GM12878 (cell line): ENCODE data around the gene LKAAEAR1. TPM values are rescaled to one million over a fixed set of nuclear protein-coding genes. Genes with fewer than 3 reads are reported as not detected.

Experiments
- ATAC-seq: fragments of 200-7000 bp; cut with Tn5 transposase; 3 replicates; pipeline ENCODE4 v1.9.1; 2020; ENCODE audit warnings: mild to moderate bottlenecking, moderate library complexity
- BruUV-seq: library from RNA; stranded (reverse); fragments of 400-500 nt; replicated peaks from 2 replicates; lab custom pipeline; 2021; lab: Mats Ljungman, UMichigan
- CTCF ChIA-PET: fragments of 300-600 bp; sonication (Branson Sonifier 250); formaldehyde crosslinking; extraction: SDS; loops from one replicate; lab custom pipeline; 2021; ENCODE audit warnings: inconsistent platforms; lab: Yijun Ruan, JAX
- POLR2A ChIA-PET: fragments of 350-600 bp; formaldehyde crosslinking; extraction: SDS; loops from one replicate; lab custom pipeline; 2021; ENCODE audit warnings: inconsistent platforms; lab: Charles Lee
- RAD21 ChIA-PET: fragments of 300-600 bp; sonication (Branson Sonifier 250); formaldehyde crosslinking; loops from one replicate; lab custom pipeline; 2023; ENCODE audit warnings: antibody characterized with exemption; ENCODE audit not compliant: unreplicated experiment; lab: Charles Lee
- SMC1A ChIA-PET: fragments of 300-600 bp; sonication (Branson Sonifier 250); formaldehyde crosslinking; loops from one replicate; lab custom pipeline; 2023; ENCODE audit not compliant: unreplicated experiment, uncharacterized antibody; lab: Charles Lee
- DNase-seq: peaks from one replicate; pipeline ENCODE4 v3.0.0-alpha.2; 2011; ENCODE audit warnings: low read depth, low spot score
- FAIRE-seq: peaks from 3 replicates; lab custom pipeline; 2011; peaks lifted over from hg19 to GRCh38; lab: Jason Lieb, UNC
- H2AFZ ChIP-seq: 2 replicates; pipeline ENCODE4 v1.6.0; 2011; ENCODE audit warnings: low read depth, low read length, control low read depth; ENCODE audit not compliant: control insufficient read depth
- H3K27ac ChIP-seq: 2 replicates; pipeline ENCODE4 v1.5.1; 2011; ENCODE audit warnings: control low read depth; ENCODE audit not compliant: control insufficient read depth, insufficient read depth
- H3K27me3 ChIP-seq, 2 experiments: replicated peaks in 1 of 2; 2 replicates each; pipeline versions ENCODE4 v1.6.0 to v1.6.1; 2011; ENCODE audit warnings: low read length in 1 of 2; ENCODE audit not compliant: control insufficient read depth in 2 of 2, insufficient read depth in 2 of 2
- H3K36me3 ChIP-seq, 2 experiments: 2 replicates each; pipeline ENCODE4 v1.5.1; 2011; ENCODE audit warnings: low read length in 1 of 2; ENCODE audit not compliant: control insufficient read depth in 2 of 2, insufficient read depth in 2 of 2
- H3K4me1 ChIP-seq: 2 replicates; pipeline ENCODE4 v1.6.1; 2011; ENCODE audit warnings: mild to moderate bottlenecking, low read length, moderate library complexity, mixed read lengths; ENCODE audit not compliant: control insufficient read depth, insufficient read depth
- H3K4me2 ChIP-seq: 2 replicates; pipeline ENCODE4 v1.6.0; 2011; ENCODE audit warnings: control low read depth; ENCODE audit not compliant: control insufficient read depth, insufficient read depth
- H3K4me3 ChIP-seq: fragments of 200-600 bp; sonication (generic); 2 replicates; pipeline ENCODE4 v1.5.1; 2016
- H3K79me2 ChIP-seq: 2 replicates; pipeline ENCODE4 v1.6.0; 2011; ENCODE audit warnings: low read length; ENCODE audit not compliant: control insufficient read depth, insufficient read depth
- H3K9ac ChIP-seq: 2 replicates; pipeline ENCODE4 v1.8.0; 2011; ENCODE audit warnings: low read length, control low read depth, mixed read lengths; ENCODE audit not compliant: control insufficient read depth, insufficient read depth
- H3K9me3 ChIP-seq: replicated peaks from 3 replicates; pipeline ENCODE4 v1.5.1; 2011; ENCODE audit warnings: mild to moderate bottlenecking, low read length; ENCODE audit not compliant: control insufficient read depth, insufficient read depth
- H4K20me1 ChIP-seq: 2 replicates; pipeline ENCODE4 v1.6.0; 2011; ENCODE audit not compliant: control insufficient read depth, insufficient read depth
- ATF7 ChIP-seq: fragments of 450-650 bp; IDR thresholded peaks from 2 replicates; pipeline ENCODE4 v1.6.1; 2016; ENCODE audit warnings: low read depth, mild to moderate bottlenecking
- E2F4 ChIP-seq: IDR thresholded peaks from 2 replicates; pipeline ENCODE4 v1.6.1; 2012; ENCODE audit warnings: low read depth, low read length, improper control_type of control experiment
- EZH2 ChIP-seq: IDR thresholded peaks from 2 replicates; pipeline ENCODE4 v1.6.1; 2012; ENCODE audit warnings: low read depth, mild to moderate bottlenecking, control low read depth, inconsistent platforms, low read length, borderline replicate concordance; ENCODE audit not compliant: control insufficient read depth
- FOXK2 ChIP-seq: fragments of 450-650 bp; IDR thresholded peaks from 2 replicates; pipeline ENCODE4 v1.6.1; 2017; ENCODE audit warnings: mild to moderate bottlenecking, moderate library complexity
- GABPA ChIP-seq: IDR thresholded peaks from 2 replicates; pipeline ENCODE4 v1.6.1; 2014; ENCODE audit warnings: antibody characterized with exemption, low read depth, mild to moderate bottlenecking, inconsistent platforms
- HCFC1 ChIP-seq: fragments of 150-350 bp; IDR thresholded peaks from 2 replicates; pipeline ENCODE4 v1.6.1; 2014; ENCODE audit warnings: low read length
- HDAC2 ChIP-seq: fragments of 200-600 bp; sonication (generic); IDR thresholded peaks from 2 replicates; pipeline ENCODE4 v1.6.1; 2017
- IRF4 ChIP-seq: IDR thresholded peaks from 2 replicates; pipeline ENCODE4 v1.6.1; 2011; ENCODE audit warnings: low read depth, low read length
- RAD21 ChIP-seq: IDR thresholded peaks from 2 replicates; pipeline ENCODE4 v1.6.1; 2011; ENCODE audit warnings: mild to moderate bottlenecking, low read depth, low read length, moderate library complexity; ENCODE audit not compliant: insufficient read depth
- SP1 ChIP-seq: IDR thresholded peaks from one replicate; pipeline ENCODE4 v1.6.1; 2011; ENCODE audit warnings: low read depth, low read length
- STAT1 ChIP-seq: fragments of 450-650 bp; conservative IDR thresholded peaks from 2 replicates; pipeline ENCODE4 v1.6.1; 2014; ENCODE audit warnings: antibody characterized with exemption, mild to moderate bottlenecking
- ZNF217 ChIP-seq: fragments of 450-650 bp; IDR thresholded peaks from 2 replicates; pipeline ENCODE4 v1.6.1; 2017; ENCODE audit warnings: antibody characterized with exemption, mild to moderate bottlenecking
- WGBS: methylation state at CpG from one replicate; pipeline ENCODE4 v1.1.6; 2016; ENCODE audit warnings: low lambda C conversion rate; ENCODE audit not compliant: insufficient replicate concordance, insufficient coverage; ENCODE audit errors: missing lambda C conversion rate; 5-methylcytosine and 5-hydroxymethylcytosine counted together
- in situ Hi-C: fragments of 300-500 bp; cut with MboI; formaldehyde crosslinking; loops from 9 replicates; pipeline ENCODE4 v1.14.3; 2018; ENCODE audit warnings: mixed read lengths
- intact Hi-C: fragments of 100-400 bp; cut with micrococcal nuclease; formaldehyde crosslinking; loops from one replicate; pipeline ENCODE4 v1.14.2; 2022; ENCODE audit not compliant: unreplicated experiment
- polyA plus RNA-seq, 11 experiments: library from polyadenylated mRNA; depleted of rRNA in 4 of 11; unstranded in 6 of 11; stranded (reverse) in 5 of 11; fragments of >200 nt; fragmentation: Nextera tagmentation in 4 of 11; fragmentation: Illumina TruSeq in 1 of 11; extraction: Ambion mirVana in 4 of 11; extraction: Trizol in 1 of 11; gene quantifications; 1 replicate in 1 of 11; 2 replicates in 10 of 11; pipeline versions ENCODE4 v1.2.1 to v1.2.3, GENCODE V29; 2011 to 2016; ENCODE audit warnings: inconsistent platforms in 2 of 11, missing spikeins in 2 of 11, low read depth in 1 of 11
- total RNA-seq, 4 experiments: library from RNA; depleted of rRNA in 3 of 4; stranded (reverse); fragments of >200 nt in 3 of 4; fragmentation: Illumina TruSeq in 1 of 4; extraction: Trizol in 1 of 4; gene quantifications; 2 replicates each; pipeline versions ENCODE4 v1.2.1 to v1.2.3, GENCODE V29; 2013 to 2021

LKAAEAR1 gene
- total and polyA plus RNA-seq, 10 of the 15 experiments (the other 5 are each of a cell fraction or from before 2014, with no cell fraction given), result not detected

- intact Hi-C loops, result loop anchor here (2.0 to 10.0 kb wide), 4 partner anchors 18 to 192 kb away; partner anchors contain the start of genes ABHD16B, PRPF6, TPD52L2 and UCKL1
Observed at GRCh38 chr20:64056639-64056888, 27.6 kb downstream of the LKAAEAR1 start.

More at GRCh38 chr20:64056639-64056888, 27.6 kb downstream of the LKAAEAR1 start:
- no peaks in the 10 kb centered on the region; the same call in none of the 2 replicates for H3K79me2 ChIP-seq
- peaks cover 48% of the 10 kb centered on the region for H3K4me1 ChIP-seq
- DNase-seq (no peak), ATAC-seq (no peak), FAIRE-seq (no peak)
- H4K20me1 ChIP-seq, result no peaks in the 10 kb centered on the region
- ChIA-PET POLR2A (interaction anchor here (0.6 to 2.6 kb wide), 5 partner anchors 17 to 77 kb away, joined by 3 to 28 read pairs (median 4); no protein-coding TSS in a partner anchor), CTCF (interaction anchor here (0.9 to 9.2 kb wide), 6 partner anchors 10 to 192 kb away, joined by 3 to 108 read pairs (median 8); partner anchors contain the start of genes PRPF6, SAMD10 and TPD52L2), SMC1A (no interaction called here), RAD21 (interaction anchor here (1.3 to 7.1 kb wide), 5 partner anchors 16 to 75 kb away, joined by 3 to 78 read pairs (median 7); partner anchors contain the start of gene PRPF6)
- H2AFZ ChIP-seq, result no peak overlapping the region
- H3K9ac ChIP-seq, result no peak overlapping the region
- TF ChIP-seq STAT1 (no peak), E2F4 (no peak), EZH2 (no peak), FOXK2 (no peak), RAD21 (no peak), IRF4 (no peak), HDAC2 (no peak), SP1 (no peak), ZNF217 (no peak), ATF7 (no peak), GABPA (no peak), HCFC1 (no peak)
- peak overlapping the region; percentile 90; the same call in 1 of the 2 replicates for H3K4me2 ChIP-seq
- H3K27ac ChIP-seq, result peak overlapping the region; percentile 50
- in situ Hi-C loops, result no loop called here
- no peaks in the 10 kb centered on the region; a peak in 1 of 4 replicates for H3K27me3 ChIP-seq
- H3K4me3 ChIP-seq, result no peak overlapping the region
- no peaks in the 10 kb centered on the region for H3K9me3 ChIP-seq
- WGBS, result 65% methylated on average over 7 of the region's 7 CpGs
- BruUV-seq, result no TSS peak
- H3K36me3 ChIP-seq, result no peaks in the 10 kb centered on the region
